ENCODE measurements around the gene UBAC2. TPM values are rescaled to one million over a fixed set of nuclear protein-coding genes. Genes with fewer than 3 reads are reported as not detected.

Gene UBAC2
- total RNA-seq, 4 donors from 2014 or later, result 56.8 to 88.5 (median 77.7) TPM

DNA sequence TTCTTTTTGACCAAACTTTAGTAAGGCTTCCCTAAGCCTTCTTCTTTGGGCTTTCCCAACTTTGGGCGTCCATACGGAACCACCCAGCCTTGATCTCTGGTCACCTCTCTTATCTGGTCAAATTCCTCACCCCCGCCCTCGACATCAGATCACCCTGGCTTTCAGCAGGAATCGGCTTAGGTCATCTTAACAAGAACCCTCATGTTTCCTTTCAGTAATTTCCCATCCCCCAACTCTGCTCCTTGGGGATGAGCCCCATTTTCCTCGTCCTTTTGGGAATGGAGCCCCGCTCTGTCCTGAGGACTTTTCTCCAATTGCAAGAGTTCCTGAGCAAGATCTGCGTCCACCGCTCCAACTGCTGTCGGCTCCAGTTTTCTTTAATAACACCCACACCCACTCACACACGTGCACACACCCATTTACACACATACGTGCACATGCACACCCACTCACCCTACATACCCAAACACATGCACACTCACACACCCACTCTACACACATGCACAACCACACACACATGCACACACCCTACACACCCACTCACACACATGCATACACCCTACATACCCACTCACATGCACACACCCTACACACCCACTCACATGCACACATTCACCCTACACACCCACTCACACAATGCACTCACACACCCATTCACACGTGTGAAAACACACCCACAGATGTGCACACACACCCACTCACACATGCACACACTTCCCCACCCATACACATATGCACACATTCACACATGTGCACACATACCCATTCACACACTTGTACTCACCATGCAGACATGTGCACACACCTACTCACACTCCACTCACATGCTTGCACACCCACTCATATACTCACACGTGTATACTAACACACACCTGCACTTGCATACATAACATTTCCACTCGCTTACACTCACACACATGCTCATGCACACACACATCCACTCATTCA lies 213.7 kb downstream of the UBAC2 start:
- 80 to 82% methylated on average over 15 of the region's 15 CpGs for WGBS, 2 donors
- no peak overlapping the region for H3K4me3 ChIP-seq (replicated peaks in 1 of 3)
- no peak for DNase-seq
- no peak overlapping the region for H3K27ac ChIP-seq
- no peaks in the 10 kb centered on the region for H3K27me3 ChIP-seq
- intact Hi-C loops (cut with DNase I), result no loop called here
- no peak for TF ChIP-seq POLR2A (IDR thresholded peaks at IDR 0.05)
- H3K36me3 ChIP-seq, result no peaks in the 10 kb centered on the region
- H3K9me3 ChIP-seq, result no peaks in the 10 kb centered on the region
- no peaks in the 10 kb centered on the region for H3K4me1 ChIP-seq

DNA sequence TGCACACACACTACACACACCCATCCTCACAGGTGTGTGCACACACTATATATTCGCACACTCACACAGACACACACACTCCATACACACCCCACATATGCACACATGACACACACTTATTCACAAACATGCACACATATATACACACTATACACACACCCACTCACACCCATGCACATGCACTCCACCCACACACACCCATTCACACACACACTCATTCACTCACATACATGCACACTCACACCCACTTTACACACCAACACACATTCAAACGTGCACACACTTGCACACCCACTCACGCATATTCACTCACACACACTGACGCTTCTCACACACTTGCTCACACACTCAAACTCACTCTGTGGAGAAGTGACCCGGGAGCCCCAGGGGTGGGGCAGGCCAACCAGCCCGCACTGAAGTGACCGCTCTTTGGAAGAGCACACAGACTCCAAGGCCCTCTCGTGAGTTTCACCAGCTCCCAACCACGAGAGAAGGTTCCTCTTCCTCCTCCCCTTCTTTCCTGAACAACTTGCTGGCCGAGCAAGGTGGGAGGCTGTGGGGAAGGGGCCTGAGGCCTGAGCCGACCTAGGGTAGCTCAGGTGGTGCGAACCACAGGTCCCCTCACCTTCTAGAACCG lies 214.5 kb downstream of the UBAC2 start:
- H3K4me1 ChIP-seq, result no peaks in the 10 kb centered on the region
- no peak overlapping the region for H3K4me3 ChIP-seq (replicated peaks in 1 of 3)
- H3K9me3 ChIP-seq, result no peaks in the 10 kb centered on the region
- no peak for DNase-seq
- intact Hi-C loops (cut with DNase I), result no loop called here
- H3K27ac ChIP-seq, result no peak overlapping the region
- WGBS, 2 donors, result 83 to 87% methylated on average over 12 to 13 of the region's 13 CpGs
- H3K36me3 ChIP-seq, result no peaks in the 10 kb centered on the region
- no peaks in the 10 kb centered on the region for H3K27me3 ChIP-seq
- no peak for TF ChIP-seq POLR2A (IDR thresholded peaks at IDR 0.05)
- TF ChIP-seq, protein P1, sequence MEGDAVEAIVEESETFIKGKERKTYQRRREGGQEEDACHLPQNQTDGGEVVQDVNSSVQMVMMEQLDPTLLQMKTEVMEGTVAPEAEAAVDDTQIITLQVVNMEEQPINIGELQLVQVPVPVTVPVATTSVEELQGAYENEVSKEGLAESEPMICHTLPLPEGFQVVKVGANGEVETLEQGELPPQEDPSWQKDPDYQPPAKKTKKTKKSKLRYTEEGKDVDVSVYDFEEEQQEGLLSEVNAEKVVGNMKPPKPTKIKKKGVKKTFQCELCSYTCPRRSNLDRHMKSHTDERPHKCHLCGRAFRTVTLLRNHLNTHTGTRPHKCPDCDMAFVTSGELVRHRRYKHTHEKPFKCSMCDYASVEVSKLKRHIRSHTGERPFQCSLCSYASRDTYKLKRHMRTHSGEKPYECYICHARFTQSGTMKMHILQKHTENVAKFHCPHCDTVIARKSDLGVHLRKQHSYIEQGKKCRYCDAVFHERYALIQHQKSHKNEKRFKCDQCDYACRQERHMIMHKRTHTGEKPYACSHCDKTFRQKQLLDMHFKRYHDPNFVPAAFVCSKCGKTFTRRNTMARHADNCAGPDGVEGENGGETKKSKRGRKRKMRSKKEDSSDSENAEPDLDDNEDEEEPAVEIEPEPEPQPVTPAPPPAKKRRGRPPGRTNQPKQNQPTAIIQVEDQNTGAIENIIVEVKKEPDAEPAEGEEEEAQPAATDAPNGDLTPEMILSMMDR (IDR thresholded peaks at IDR 0.05), result no peak

DNA sequence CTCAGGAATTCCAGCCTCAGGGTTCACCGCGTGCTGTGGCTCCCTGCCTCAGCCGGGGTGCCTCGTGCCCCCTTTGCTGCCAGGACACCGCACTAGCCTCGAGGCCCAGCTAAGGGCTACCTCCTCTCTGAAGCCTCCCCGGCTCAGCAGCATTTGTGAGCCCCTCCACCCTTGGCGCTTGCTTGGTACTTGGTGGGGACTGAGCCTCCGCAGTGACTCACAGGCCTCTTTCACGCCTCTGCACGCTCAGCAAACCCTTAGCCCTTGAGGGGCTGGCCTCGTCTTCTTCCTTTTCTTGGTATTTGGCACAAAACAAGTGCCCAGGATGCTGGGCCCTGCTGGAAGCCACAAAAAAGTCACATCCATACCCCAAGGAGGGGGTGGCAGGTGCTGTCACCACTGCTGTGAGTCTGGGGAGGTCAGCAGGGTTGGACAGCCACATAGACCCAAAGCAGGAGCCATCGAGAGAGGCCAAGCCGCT lies 215.2 kb downstream of the UBAC2 start:
- intact Hi-C loops (cut with DNase I), result no loop called here
- DNase-seq, result no peak
- 95 to 96% methylated on average over 10 to 12 of the region's 14 CpGs for WGBS, 2 donors

DNA sequence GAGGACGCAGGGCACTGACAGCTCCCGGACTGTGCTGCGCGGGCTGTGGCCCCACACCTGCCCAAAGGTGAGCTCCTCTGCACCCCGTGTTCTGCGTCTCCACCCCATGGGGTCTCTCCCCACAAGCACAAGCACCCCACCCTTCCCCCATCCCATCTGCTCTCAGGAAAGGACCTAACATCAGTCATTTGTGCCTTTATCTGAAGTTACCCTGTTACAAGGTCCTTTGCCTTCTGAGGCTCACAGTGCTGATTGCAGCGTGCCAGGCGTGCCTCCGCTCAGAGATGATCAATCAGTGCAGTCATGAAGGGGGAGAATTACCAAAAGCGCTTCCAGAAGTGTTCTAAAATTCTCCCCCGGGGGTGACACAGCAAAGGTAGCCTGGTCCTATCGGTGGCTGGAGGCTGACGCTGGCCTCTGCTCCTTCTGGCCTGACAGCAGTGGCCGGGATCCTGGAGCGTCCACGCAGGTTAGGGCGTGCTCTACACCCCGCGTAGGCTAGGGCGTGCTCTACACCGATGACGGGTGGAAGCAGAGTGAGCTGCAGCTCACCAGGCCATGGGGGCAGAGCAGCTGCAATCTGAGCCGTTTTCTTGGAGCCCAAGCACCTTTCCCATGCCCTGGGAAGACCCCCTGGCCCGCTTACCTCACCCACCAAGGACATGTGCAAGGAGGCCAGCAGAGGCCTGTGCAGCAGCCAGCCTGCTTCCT lies 215.9 kb downstream of the UBAC2 start:
- Histone ChIP-seq H3K27me3 (no peaks in the 10 kb centered on the region), H3K36me3 (no peaks in the 10 kb centered on the region), H3K27ac (no peak overlapping the region), H3K9me3 (no peaks in the 10 kb centered on the region), H3K4me3 (replicated peaks in 1 of 3) (no peak overlapping the region), H3K4me1 (no peaks in the 10 kb centered on the region)
- intact Hi-C loops (cut with DNase I), result no loop called here
- WGBS, 2 donors, result 88 to 94% methylated on average over 16 to 20 of the region's 24 CpGs
- TF ChIP-seq, protein P1 (IDR thresholded peaks at IDR 0.05), result no peak
- TF ChIP-seq POLR2A (IDR thresholded peaks at IDR 0.05), result no peak
- no peak for DNase-seq

More for the DNA sequence above, 215.2 kb downstream of the UBAC2 start:
- Histone ChIP-seq H3K4me1 (no peaks in the 10 kb centered on the region), H3K9me3 (no peaks in the 10 kb centered on the region), H3K27me3 (no peaks in the 10 kb centered on the region), H3K36me3 (no peaks in the 10 kb centered on the region), H3K27ac (no peak overlapping the region), H3K4me3 (replicated peaks in 1 of 3) (no peak overlapping the region)
- TF ChIP-seq, protein P1 (IDR thresholded peaks at IDR 0.05), result no peak
- no peak for TF ChIP-seq POLR2A (IDR thresholded peaks at IDR 0.05)
